Stimulated activated CD4-positive, alpha-beta T cell treated with anti-CD3 and anti-CD28 coated beads, TNF-alpha, amount 100 ng/mL, for 48 hours (primary cell): Measurements from ENCODE around the gene ARPP21.

Experiments
- DNase-seq, 3 donors: peaks; one replicate each; pipeline ENCODE4 v3.0.0-alpha.2; 2020; ENCODE audit warnings: low read depth in 3 of 3

The ARPP21 gene

GRCh38 chr3:35641920-35642527 lies 2.7 kb downstream of the ARPP21 start:
- DNase-seq = no peak

- no peak for DNase-seq
Observed at GRCh38 chr3:35643495-35643894, 4.2 kb downstream of the ARPP21 start.

- no peak for DNase-seq
Observed at GRCh38 chr3:35644451-35644850, 5.1 kb downstream of the ARPP21 start.

- DNase-seq = no peak
Observed at GRCh38 chr3:35645189-35645588, 5.9 kb downstream of the ARPP21 start.

GRCh38 chr3:35646081-35646480 lies 6.8 kb downstream of the ARPP21 start:
- no peak for DNase-seq

GRCh38 chr3:35647461-35647860 lies 8.1 kb downstream of the ARPP21 start:
- no peak for DNase-seq

GRCh38 chr3:35648347-35648746 lies 9.0 kb downstream of the ARPP21 start:
- no peak for DNase-seq

GRCh38 chr3:35649405-35649804 lies 10.1 kb downstream of the ARPP21 start:
- DNase-seq = no peak

- no peak for DNase-seq
Observed at GRCh38 chr3:35651426-35651825, 12.1 kb downstream of the ARPP21 start.

GRCh38 chr3:35651851-35652250 lies 12.5 kb downstream of the ARPP21 start:
- DNase-seq = no peak

- no peak for DNase-seq
Observed at GRCh38 chr3:35653347-35653746, 14.0 kb downstream of the ARPP21 start.

GRCh38 chr3:35654476-35654875 lies 15.2 kb downstream of the ARPP21 start:
- no peak for DNase-seq

GRCh38 chr3:35658686-35659085 lies 19.4 kb downstream of the ARPP21 start:
- DNase-seq = no peak

- no peak for DNase-seq
Observed at GRCh38 chr3:35659768-35660167, 20.4 kb downstream of the ARPP21 start.

- DNase-seq = no peak
Observed at GRCh38 chr3:35663471-35663870, 24.1 kb downstream of the ARPP21 start.

GRCh38 chr3:35664460-35664919 lies 25.2 kb downstream of the ARPP21 start:
- DNase-seq = no peak

GRCh38 chr3:35665390-35666055 lies 26.2 kb downstream of the ARPP21 start:
- no peak for DNase-seq

GRCh38 chr3:35666888-35667287 lies 27.6 kb downstream of the ARPP21 start:
- no peak for DNase-seq

GRCh38 chr3:35670408-35670965 lies 31.2 kb downstream of the ARPP21 start:
- DNase-seq = no peak

- no peak for DNase-seq
Observed at GRCh38 chr3:35671483-35671882, 32.2 kb downstream of the ARPP21 start.

GRCh38 chr3:35673017-35673416 lies 33.7 kb downstream of the ARPP21 start:
- no peak for DNase-seq

- no peak for DNase-seq
Observed at GRCh38 chr3:35674451-35675109, 35.3 kb downstream of the ARPP21 start.

- no peak for DNase-seq
Observed at GRCh38 chr3:35675206-35675605, 35.9 kb downstream of the ARPP21 start.
